Measurements from ENCODE around the gene LSM4. TPM values are rescaled to one million over a fixed set of nuclear protein-coding genes. Genes with fewer than 3 reads are reported as not detected.

The LSM4 gene
- total and polyA plus RNA-seq, 2 donors (not counting 3 experiments of a cell fraction or from before 2014, with no cell fraction given): 118 to 119 TPM

GRCh38 chr19:18308051-18308947, 14.6 kb downstream of the LSM4 start:
- POLR2A ChIA-PET: interaction anchor here (0.6 to 0.7 kb wide), 2 partner anchors 24 to 27 kb away, joined by 4 read pairs; partner anchors contain the start of gene JUND
- DNase-seq (ENCODE audit: low read depth, low spot score) (no peak), FAIRE-seq (no peak)
- intact Hi-C loops (cut with micrococcal nuclease): no loop called here
- no TSS peak for BruUV-seq (replicated peaks)
- no peaks in the 10 kb centered on the region for H4K20me1 ChIP-seq (replicated peaks; ENCODE audit: control insufficient read depth, extremely low read depth, insufficient read depth, low read length)
- no peak overlapping the region for H3K27ac ChIP-seq (ENCODE audit: insufficient read depth, low read depth, low read length)
- dilution Hi-C loops (cut with MboI; ENCODE audit: extremely low pct_ligation_motif_present, low sequenced_read_pairs): no loop called here
- H3K4me2 ChIP-seq (ENCODE audit: insufficient read depth, low read length): no peak overlapping the region
- no peak for TF ChIP-seq POLR2A (IDR thresholded peaks at IDR 0.05; ENCODE audit: low read depth, low read length)
- TF ChIP-seq EZH2 (IDR thresholded peaks at IDR 0.05; ENCODE audit: borderline replicate concordance, low read depth, low read length, severe bottlenecking): no peak
- no peak for TF ChIP-seq FOS (IDR thresholded peaks at IDR 0.05; ENCODE audit: borderline replicate concordance, insufficient read depth, low read length)
- TF ChIP-seq GATA2 (IDR thresholded peaks at IDR 0.05; ENCODE audit: insufficient read depth, insufficient read length, low read depth, low read length): no peak
- TF ChIP-seq MYC (IDR thresholded peaks at IDR 0.05; ENCODE audit: low read depth, low read length): no peak
- TF ChIP-seq JUN (IDR thresholded peaks at IDR 0.05; ENCODE audit: borderline replicate concordance, insufficient read depth, insufficient read length, low read depth): no peak
- TF ChIP-seq CTCF (IDR thresholded peaks at IDR 0.05; ENCODE audit: extremely low read depth in 1 of 2, insufficient read depth in 1 of 2, low read depth in 1 of 2, low read length in 2 of 2): no peak
- H3K36me3 ChIP-seq (ENCODE audit: control insufficient read depth in 2 of 2, extremely low read depth in 1 of 2, insufficient read depth in 2 of 2, low read length in 2 of 2): peaks cover 0 to 15% of the 10 kb centered on the region in 2 experiments
- H3K27me3 ChIP-seq (ENCODE audit: control insufficient read depth in 2 of 2, insufficient read depth in 2 of 2, low read length in 2 of 2): no peaks in the 10 kb centered on the region
- no peaks in the 10 kb centered on the region for H3K79me2 ChIP-seq (ENCODE audit: control insufficient read depth, insufficient read depth, low read length)
- H3K9me1 ChIP-seq (replicated peaks; ENCODE audit: control insufficient read depth, extremely low read depth, insufficient read depth, low read length): no peaks in the 10 kb centered on the region
- no peak overlapping the region for H3K4me3 ChIP-seq (replicated peaks in 1 of 3; ENCODE audit: insufficient read depth in 1 of 3, low read depth in 1 of 3, low read length in 3 of 3)
- no peaks in the 10 kb centered on the region for H3K9me3 ChIP-seq (replicated peaks; ENCODE audit: control insufficient read depth, insufficient read depth, low read length)
- no peak overlapping the region for H2AFZ ChIP-seq (ENCODE audit: low read depth, low read length)
- H3K9ac ChIP-seq (replicated peaks; ENCODE audit: extremely low read depth, insufficient read depth, low read length): no peak overlapping the region
- peaks cover 18% of the 10 kb centered on the region for H3K4me1 ChIP-seq (ENCODE audit: control insufficient read depth, extremely low read depth, insufficient read depth, low read length)
- CTCF ChIA-PET: interaction anchor here (1.8 to 1.9 kb wide), 2 partner anchors 20 to 29 kb away, joined by 6 to 11 read pairs; no protein-coding TSS in a partner anchor
